Measurements from ENCODE around the gene SFTA2. TPM values are rescaled to one million over a fixed set of nuclear protein-coding genes. Genes with fewer than 3 reads are reported as not detected.

The SFTA2 gene
- total RNA-seq, 1 donor from 2014 or later: not detected

DNA sequence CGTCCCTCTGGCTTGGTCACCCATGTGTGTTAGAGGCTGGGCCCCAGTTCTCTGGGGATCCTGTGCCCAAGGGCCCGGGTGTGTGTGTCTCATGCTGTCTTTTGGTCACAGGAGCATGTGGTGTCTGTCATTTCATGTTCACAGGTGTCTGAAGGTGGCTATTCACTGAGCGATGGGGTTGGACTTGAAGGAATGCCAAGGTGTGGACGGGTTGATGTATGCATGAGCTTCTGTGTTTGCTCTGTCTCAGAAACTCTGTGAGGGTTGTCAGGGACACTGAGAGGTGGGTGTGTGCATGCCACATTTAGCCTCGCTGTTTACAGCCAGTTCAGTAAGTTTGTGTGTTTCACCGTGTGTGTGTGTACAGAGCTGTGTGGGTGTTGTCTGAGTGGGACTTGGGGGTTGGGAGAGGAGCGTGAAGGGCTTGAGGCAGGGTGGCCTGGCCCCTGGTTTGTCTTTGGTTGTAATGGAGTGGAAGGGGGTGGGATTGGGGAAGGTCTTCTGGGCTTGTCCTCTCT, 46.4 kb downstream of the SFTA2 start:
- no peak for DNase-seq (ENCODE audit: extremely low spot score in 2 of 2)
- Histone ChIP-seq H3K4me3 (peak overlapping the region; percentile 61 to 82), H3K27me3 (no peaks in the 10 kb centered on the region), H3K36me3 (peaks cover 0 to 13% of the 10 kb centered on the region in 2 donors), H3K27ac (peak overlapping the region; percentile 95), H3K4me1 (peaks cover 84% of the 10 kb centered on the region), H3K9me3 (no peaks in the 10 kb centered on the region)
- intact Hi-C loops (cut with DNase I): loop anchor here (2.0 to 10.0 kb wide), 2 partner anchors 145 to 201 kb away; partner anchors contain the start of gene PPP1R18
- TF ChIP-seq, protein P1, sequence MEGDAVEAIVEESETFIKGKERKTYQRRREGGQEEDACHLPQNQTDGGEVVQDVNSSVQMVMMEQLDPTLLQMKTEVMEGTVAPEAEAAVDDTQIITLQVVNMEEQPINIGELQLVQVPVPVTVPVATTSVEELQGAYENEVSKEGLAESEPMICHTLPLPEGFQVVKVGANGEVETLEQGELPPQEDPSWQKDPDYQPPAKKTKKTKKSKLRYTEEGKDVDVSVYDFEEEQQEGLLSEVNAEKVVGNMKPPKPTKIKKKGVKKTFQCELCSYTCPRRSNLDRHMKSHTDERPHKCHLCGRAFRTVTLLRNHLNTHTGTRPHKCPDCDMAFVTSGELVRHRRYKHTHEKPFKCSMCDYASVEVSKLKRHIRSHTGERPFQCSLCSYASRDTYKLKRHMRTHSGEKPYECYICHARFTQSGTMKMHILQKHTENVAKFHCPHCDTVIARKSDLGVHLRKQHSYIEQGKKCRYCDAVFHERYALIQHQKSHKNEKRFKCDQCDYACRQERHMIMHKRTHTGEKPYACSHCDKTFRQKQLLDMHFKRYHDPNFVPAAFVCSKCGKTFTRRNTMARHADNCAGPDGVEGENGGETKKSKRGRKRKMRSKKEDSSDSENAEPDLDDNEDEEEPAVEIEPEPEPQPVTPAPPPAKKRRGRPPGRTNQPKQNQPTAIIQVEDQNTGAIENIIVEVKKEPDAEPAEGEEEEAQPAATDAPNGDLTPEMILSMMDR (IDR thresholded peaks at IDR 0.05): no peak
- TF ChIP-seq POLR2A (IDR thresholded peaks at IDR 0.05) (no peak), POLR2AphosphoS5 (IDR thresholded peaks at IDR 0.05; ENCODE audit: insufficient read depth in 1 of 2, low read depth in 1 of 2) (no peak)

GRCh38 chr6:30884521-30885480, 47.2 kb downstream of the SFTA2 start:
- Histone ChIP-seq H3K27ac (peak overlapping the region; percentile 95), H3K4me1 (peaks cover 77% of the 10 kb centered on the region), H3K27me3 (no peaks in the 10 kb centered on the region), H3K9me3 (no peaks in the 10 kb centered on the region), H3K36me3 (peaks cover 0 to 7% of the 10 kb centered on the region in 2 donors), H3K4me3 (peak overlapping the region; percentile 61 to 82)
- intact Hi-C loops (cut with DNase I): loop anchor here (2.0 to 10.0 kb wide), 2 partner anchors 144 to 200 kb away; partner anchors contain the start of gene PPP1R18
- TF ChIP-seq, protein P1 (IDR thresholded peaks at IDR 0.05): no peak
- TF ChIP-seq POLR2A (IDR thresholded peaks at IDR 0.05) (no peak), POLR2AphosphoS5 (IDR thresholded peaks at IDR 0.05; ENCODE audit: insufficient read depth in 1 of 2, low read depth in 1 of 2) (peak in 1 of 2 donors; percentile 25)
- DNase-seq (ENCODE audit: extremely low spot score in 2 of 2): peak in 1 of 2 donors; percentile 96

GRCh38 chr6:30883685-30884520, 48.1 kb downstream of the SFTA2 start, which contains the start of gene DDR1:
TSS of gene DDR1 (plus strand) at chr6:30884519. CDS start at chr6:30888730, 4,211 bp downstream.
- H3K4me3 ChIP-seq: peak within 1 kb of the TSS; percentile 61 to 82
- intact Hi-C loops (cut with DNase I): loop anchor here (2.0 to 10.0 kb wide), 3 partner anchors 59 to 199 kb away; partner anchors contain the start of gene PPP1R18
- DNase-seq (ENCODE audit: extremely low spot score in 2 of 2): peak in 1 of 2 donors; percentile 96
- TF ChIP-seq, protein P1 (IDR thresholded peaks at IDR 0.05): no peak
- TF ChIP-seq POLR2AphosphoS5 (IDR thresholded peaks at IDR 0.05; ENCODE audit: insufficient read depth in 1 of 2, low read depth in 1 of 2): peak in 1 of 2 donors; percentile 72
- peak in 1 of 2 donors; percentile 30 for TF ChIP-seq POLR2A (IDR thresholded peaks at IDR 0.05)
- no peaks in the 10 kb centered on the region for H3K36me3 ChIP-seq
- H3K27ac ChIP-seq: peak within 1 kb of the TSS; percentile 95
- peaks cover 73% of the 10 kb centered on the region for H3K4me1 ChIP-seq
- no peaks in the 10 kb centered on the region for H3K9me3 ChIP-seq
- no peaks in the 10 kb centered on the region for H3K27me3 ChIP-seq

- Histone ChIP-seq H3K27ac (peak overlapping the region; percentile 95), H3K27me3 (no peaks in the 10 kb centered on the region), H3K9me3 (no peaks in the 10 kb centered on the region), H3K4me3 (peak overlapping the region; percentile 61 to 82), H3K4me1 (peaks cover 67% of the 10 kb centered on the region), H3K36me3 (no peaks in the 10 kb centered on the region)
- DNase-seq (ENCODE audit: extremely low spot score in 2 of 2): peak in 1 of 2 donors; percentile 96
- intact Hi-C loops (cut with DNase I): loop anchor here (2.0 to 10.0 kb wide), 2 partner anchors 58 to 198 kb away; partner anchors contain the start of gene PPP1R18
- TF ChIP-seq POLR2AphosphoS5 (IDR thresholded peaks at IDR 0.05; ENCODE audit: insufficient read depth in 1 of 2, low read depth in 1 of 2) (no peak), POLR2A (IDR thresholded peaks at IDR 0.05) (no peak)
- TF ChIP-seq, protein P1 (IDR thresholded peaks at IDR 0.05): no peak
Observed at GRCh38 chr6:30882759-30883684, 48.9 kb downstream of the SFTA2 start.

Data from vagina (tissue), 2 donors.